Measurements from ENCODE around the gene AATF.

The AATF gene, protein sequence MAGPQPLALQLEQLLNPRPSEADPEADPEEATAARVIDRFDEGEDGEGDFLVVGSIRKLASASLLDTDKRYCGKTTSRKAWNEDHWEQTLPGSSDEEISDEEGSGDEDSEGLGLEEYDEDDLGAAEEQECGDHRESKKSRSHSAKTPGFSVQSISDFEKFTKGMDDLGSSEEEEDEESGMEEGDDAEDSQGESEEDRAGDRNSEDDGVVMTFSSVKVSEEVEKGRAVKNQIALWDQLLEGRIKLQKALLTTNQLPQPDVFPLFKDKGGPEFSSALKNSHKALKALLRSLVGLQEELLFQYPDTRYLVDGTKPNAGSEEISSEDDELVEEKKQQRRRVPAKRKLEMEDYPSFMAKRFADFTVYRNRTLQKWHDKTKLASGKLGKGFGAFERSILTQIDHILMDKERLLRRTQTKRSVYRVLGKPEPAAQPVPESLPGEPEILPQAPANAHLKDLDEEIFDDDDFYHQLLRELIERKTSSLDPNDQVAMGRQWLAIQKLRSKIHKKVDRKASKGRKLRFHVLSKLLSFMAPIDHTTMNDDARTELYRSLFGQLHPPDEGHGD

DNA sequence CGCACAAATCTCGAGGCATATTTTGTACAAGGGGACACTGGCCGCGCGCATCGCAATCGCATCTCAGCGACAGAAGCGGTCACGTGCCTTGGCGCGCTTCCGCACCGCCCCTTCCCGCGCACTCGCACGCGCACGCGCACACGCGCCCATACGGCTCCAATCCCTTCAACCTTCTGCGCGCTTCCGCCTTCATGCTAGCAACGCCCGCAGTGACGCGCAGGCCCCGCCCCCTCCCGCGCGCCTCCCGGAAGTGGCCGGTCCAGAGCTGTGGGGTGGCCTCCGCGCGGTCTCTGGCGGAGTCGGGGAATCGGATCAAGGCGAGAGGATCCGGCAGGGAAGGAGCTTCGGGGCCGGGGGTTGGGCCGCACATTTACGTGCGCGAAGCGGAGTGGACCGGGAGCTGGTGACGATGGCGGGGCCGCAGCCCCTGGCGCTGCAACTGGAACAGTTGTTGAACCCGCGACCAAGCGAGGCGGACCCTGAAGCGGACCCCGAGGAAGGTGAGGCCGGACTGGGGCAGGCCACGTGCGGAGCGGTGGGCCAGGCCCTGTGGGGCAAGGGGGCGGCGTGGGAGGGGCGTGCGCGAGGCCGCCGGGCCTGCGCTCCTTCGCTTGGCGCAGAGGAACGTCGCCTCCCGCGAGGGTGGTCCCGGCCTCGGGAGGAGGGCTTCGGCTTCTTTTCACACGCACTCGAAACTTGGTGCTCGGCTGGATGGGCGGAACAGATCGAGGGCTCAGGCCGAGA lies at the start of gene AATF:
TSS of gene AATF (plus strand) at position 238 of the 744 bp plus-strand sequence. CDS start at position 410, 172 bp downstream.
- DNase-seq (ENCODE audit: low spot score): peak; percentile 97

DNA sequence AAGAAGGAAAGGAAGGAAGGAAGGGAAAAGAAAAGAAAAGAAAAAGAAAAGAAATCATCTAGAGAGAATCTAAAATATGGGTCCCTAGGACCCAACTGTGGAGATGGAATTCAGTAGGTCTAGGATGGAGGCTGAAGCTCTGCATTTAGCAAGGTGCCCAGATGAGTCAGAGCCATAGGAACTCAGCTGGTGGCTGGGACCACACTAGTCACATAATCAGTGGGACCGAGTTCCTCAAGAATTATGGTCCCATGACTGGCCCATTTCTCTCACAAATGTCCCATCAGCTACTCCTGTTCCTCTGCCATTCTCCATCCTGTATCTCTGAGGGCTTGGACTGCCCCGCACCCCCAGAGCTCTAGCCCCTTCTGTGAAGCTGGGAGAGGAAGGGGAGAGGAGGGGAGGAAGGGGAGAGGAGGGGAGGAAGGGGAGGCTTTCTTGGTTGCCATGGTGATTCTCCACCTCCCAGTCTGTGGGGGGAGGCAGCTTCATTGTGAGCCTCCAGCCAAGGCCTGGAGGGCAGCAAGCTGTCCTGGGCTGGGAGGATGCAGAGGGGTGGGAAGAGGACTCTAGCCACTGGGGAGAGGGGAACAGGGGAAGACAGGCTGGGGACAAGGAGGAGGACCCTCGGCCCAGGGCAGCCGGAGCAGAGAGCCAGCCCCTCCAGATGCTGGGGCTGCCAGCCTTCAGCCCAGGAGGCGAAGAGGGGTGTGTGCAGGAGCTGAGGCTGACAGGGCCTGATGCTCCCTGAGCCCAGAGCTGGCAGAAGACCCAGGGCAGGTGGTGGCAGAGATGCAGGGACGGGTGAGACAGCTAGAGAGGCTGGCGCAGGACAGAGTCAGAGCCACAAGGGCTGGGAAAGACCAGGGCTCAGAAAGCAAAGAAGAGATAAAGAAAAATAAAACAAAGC lies 49.2 kb upstream of the AATF start:
- no peak for DNase-seq (ENCODE audit: low spot score)

DNA sequence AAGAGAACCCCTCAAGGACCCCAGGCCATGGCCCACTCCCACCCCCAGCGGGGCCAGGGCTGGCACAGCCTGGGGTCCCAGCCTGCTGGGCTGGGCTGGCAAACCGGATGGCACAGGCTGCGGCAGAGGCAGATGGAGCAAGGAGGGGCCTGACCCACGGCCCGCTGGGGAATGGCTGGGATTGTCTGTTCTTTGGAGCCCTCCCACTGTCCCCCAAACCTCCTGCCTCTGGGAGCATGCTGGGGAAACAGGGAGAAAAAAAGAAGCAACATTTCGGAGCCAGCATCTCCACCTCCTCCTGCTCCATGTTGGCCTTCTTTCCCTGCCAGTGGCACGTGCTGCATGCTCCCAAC lies 48.6 kb upstream of the AATF start:
- DNase-seq (ENCODE audit: low spot score): no peak

DNA sequence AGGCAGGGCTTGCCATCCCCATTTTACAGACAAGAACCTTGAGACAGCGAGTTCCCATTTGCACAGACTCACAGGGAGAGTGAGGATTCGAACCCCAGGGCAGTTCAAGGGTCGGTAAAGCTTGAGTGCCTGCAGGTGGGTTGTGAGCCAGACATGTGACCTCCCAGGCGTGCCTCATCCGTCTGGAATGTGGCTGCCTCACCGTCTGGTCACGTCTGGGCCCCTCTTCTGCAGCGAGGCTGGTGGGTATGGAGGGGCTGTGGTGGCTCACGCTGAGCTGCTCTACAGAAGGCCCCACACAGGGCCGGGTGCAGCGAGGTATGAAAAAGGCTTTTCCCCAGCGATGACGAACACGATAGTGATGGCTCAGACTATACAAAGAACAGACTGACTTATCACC lies 47.2 kb upstream of the AATF start:
- no peak for DNase-seq (ENCODE audit: low spot score)

DNA sequence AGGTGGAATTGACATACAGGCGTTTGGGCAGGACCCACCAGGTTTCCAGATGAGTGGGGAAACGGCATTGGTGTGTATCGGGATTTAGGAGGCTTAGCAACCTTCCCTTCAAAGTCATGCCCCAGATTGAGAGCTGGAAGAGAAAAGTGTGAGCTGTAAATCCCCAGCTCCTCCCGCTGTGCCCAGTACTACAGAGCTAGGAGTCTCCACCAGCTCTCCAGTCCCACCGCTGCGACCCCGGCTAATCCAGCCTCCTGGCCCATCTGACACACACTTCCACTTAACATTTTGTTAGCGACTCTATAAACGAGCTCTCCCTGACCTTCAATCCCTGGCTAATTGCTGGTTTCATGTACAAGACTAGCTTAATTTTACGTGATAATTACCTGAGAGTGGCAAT lies 41.3 kb upstream of the AATF start:
- no peak for DNase-seq (ENCODE audit: low spot score)

DNA sequence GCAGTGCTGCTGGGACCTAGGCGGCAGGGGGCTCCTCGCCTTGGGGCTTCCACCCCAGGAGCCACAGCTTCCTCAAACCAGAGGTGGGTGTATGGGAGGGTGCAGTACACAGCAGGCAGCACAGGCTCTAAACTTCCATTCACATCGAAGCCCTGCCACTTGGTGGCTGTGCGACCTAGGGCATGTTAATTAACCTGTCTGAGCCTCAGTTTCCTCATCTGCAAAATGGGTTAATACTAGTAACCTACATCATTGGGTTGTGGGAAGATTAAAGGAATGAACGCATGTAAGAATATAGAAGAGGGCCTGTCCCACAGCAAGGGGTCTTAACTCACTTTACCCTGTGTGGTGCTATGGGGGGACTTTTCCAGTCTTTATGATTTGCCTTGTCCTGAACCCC lies 38.2 kb upstream of the AATF start:
- no peak for DNase-seq (ENCODE audit: low spot score)

DNA sequence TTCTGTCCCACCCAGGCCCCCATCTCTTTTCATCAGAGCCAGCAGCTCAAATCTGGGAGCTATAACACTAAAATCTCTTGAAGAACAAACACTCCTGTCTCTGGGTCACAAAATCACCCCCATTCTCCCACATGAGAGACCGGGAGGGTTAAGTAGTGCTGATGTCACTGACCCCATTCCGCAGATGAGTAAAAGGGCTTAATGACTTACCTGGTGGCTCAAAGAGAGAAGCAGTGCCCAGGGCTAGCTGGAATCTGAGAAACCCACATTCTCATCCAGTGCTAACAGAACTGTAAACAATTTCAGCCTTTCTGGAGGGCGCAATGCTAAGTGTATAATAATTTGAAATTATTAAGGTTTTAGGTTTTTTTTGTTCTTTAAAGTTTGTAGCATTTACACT lies 37.8 kb upstream of the AATF start:
- no peak for DNase-seq (ENCODE audit: low spot score)

DNA sequence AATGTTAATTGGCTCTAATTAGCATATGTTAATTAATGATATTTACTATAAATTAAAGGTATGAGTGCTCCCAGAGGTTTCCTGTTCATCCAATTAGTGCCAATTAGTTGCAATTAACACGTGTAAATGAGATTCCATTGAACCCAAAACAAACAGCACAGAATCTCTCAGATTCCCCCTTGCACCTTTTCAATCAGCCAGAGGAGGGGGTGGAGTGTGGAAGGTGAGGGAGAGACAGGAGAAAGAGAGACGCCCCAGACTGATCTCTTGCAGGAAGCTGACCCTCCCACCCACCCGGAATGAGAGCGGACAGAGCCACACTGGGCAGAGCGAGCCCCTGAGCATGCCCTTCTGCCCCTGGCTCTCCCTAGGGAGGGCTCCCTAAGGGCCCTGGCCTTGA lies 35.6 kb upstream of the AATF start:
- no peak for DNase-seq (ENCODE audit: low spot score)

DNA sequence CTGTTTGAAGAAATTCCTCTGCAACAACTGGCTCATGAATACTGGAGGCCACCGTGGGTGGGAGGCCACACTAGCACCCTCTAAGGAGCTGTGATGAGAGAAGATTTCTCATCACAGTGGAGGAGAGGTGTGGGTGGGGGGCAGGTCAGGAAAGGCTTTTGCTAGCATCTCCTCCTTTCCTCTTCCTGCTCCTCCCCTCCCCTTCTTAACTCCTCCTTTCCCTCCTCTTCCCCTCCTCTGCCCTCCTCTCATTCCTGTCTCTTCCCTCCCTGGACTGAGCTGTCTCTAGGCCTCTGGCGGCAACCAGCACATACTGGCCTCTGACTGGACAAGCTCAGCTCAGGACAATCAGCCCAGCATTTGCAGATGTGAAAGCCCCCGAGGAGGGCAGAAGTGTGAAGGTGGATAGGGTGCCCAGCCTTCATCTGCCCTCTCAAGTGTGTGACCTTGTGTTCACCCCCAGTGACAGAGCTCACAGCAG lies 30.5 kb upstream of the AATF start:
- no peak for DNase-seq (ENCODE audit: low spot score)

DNA sequence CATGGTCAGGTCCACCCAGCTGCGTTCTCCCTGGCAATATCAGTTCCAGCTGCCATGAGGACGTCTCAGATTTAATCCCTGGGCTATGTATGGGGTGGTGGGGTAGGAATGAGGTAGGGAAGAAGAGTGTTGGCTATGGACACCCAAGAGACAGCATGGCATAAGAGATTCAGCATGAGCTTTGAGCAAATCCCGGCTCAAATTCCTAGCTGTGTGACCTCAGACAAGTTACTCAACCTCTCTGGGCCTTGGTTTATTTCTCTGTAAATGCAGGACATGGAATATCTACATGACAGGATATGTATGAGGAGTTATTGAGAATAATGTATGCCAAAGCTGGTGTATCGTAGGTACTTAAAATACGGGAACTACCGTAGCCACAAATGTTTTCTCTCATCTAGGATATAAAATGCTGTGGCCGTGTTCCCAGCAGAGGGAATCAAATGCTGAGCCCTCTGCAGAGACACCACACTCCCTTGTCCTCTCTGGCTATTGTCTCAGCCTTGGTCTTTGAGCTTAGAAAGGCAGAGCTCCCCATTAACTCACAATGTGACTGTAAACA lies 29.3 kb upstream of the AATF start:
- DNase-seq (ENCODE audit: low spot score): no peak

DNA sequence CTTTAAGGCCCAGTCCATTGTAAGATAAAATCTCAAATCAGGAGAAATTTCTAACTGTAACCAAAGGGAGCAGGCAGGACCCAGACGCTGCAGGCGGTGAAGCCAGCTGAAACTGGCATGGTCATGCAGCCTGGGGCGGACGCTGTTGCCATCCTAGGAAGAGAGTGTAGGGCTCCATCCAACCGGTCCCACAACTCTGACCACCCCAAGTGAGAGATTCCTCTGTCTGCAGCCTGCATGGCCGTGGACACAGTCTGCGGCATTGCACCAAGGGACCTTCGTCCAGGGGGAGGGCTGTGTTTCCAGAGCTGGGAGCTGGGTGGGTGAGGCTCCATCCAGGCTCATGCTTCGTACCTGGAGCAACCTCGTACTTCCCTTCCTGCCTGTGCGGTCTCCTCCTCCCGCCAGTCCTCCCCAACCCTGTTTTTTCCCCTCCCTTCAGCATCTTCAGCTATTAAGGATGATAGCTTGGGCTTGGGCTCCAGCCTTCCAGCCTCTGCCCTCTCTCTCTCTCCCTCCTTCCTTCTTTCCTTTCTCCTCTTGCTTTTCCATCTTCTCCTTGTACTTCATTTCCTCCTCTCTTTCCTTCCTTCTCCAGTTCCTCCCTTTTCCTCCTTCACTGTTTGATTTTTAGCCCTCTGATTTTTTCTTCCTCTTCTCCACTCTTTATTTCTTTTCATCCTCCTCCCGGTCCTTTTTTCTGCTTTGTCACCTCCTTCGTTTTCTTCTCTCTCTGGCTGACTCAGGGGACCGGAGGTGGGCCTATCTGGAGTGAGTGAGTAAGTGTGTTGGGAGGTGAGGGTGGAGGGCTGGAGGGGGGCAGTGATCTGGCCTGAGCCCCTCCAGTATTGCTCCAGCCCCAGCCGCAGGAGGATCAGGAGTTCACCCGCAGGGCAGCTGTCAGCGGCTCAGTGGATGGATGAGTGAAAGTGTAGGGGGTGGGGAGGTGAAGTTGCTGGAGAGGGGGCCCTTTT lies 28.4 kb upstream of the AATF start:
- DNase-seq (ENCODE audit: low spot score): no peak

DNA sequence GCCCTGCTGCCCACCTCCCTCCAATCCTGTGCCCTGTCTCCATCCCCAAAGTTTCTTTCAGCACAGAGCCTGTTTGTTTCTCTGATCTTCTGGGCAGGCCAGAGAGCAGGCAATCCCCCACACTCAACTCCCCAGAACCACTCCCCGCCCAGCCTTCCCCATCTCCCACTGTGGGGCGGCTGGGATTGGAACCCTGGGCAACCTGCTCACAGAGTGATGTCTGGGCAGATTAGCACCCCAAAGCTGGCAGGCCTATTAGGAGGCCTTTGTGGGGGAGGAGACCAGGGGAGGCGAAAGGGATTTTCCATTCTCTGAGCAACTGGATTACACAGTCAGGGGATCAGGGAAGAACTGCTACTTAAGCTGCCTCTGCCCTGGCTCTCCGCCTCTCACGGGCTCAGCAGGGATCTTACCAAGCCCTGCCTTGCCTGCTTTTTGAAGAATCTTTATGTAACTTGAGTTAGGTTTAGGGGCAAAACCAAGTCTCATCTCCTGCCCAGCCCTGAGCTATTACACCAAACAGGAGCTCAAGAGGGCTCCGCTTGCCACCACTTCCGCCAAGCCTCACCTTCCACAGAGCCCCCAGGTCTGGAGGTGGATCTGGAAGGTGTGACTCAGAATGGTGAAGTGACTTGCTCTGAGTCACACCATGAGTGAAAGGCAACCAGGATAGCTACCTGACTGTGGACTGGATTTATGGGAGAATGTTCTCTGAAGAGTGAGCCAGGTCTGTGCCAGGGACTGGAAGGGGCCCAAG lies 27.5 kb upstream of the AATF start:
- DNase-seq (ENCODE audit: low spot score): no peak

DNA sequence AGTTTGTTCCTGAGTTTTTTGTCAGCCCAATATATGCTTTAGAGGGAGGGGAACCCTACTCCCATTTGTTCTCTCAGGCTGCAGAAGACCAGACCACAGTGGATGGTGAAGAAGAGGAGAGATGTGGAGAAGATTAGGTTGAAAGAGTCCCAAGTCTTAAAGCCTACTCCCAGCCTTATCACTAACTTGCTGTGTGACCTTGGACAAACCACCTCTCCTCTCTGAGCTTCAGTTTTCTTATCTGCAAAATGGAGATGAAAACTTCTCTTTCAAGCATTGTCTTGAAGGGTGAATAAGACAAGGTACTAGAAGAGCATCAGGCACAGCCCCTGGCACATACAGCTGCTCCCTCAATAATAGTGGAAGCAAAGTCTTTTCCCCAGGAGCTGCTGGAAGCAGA lies 26.6 kb upstream of the AATF start:
- DNase-seq (ENCODE audit: low spot score): no peak

DNA sequence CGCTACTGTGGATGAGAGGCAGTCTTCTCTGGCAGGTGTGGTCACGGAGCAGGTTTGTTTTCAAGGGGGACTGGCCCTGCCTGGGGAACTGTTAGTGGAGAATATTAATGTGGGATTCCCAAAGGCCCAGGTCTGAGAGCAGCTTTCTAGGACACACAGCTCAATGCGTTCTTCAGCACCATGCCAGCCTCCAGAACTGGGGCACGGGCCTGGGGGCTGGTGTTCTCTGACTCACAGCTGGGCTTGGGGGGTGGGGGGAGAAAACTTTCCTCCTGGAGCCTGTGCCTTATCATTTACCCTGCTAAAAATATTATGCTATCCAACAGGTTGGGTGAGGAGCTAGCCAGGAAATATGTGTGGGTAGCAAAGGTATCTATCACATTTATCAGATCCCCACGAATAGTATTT lies 24.9 kb upstream of the AATF start:
- no peak for DNase-seq (ENCODE audit: low spot score)

DNA sequence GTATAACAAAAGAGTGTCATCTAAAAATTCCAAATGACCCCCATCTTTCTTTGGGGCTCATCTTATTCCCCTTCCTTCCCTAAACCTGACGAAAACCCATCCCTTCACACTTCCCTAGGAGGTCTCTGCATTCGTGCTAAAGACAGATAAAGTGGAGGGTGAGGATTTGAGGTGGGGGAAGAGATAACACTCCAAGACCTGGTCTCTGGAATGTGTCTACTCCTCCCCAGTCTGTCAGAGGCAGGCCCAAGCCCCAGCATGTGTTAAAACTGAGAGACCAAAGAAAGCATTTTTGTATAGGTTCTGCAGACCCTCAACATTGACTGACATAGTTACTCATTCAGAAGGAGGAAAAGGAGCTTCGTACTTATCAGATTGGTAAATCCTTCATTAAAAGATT lies 22.5 kb upstream of the AATF start:
- no peak for DNase-seq (ENCODE audit: low spot score)

DNA sequence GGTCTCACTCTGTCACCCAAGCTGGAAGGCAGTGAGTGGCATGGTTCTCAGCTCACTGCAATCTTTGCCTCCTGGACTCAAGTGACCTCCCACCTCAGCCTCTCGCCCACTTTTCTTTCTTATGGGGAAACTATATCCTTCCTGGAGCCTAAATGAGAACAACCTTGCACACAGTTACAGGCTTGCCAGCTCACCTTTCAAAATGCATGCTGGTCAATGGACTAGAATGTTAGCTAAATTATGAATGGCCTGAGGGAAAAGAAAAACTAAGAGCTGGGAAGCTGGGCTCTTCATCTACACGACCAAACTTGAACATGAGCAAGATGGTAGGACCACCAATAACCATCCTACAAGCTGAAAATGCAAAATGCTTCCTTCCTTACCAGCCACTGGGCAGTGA lies 22.1 kb upstream of the AATF start:
- DNase-seq (ENCODE audit: low spot score): no peak

DNA sequence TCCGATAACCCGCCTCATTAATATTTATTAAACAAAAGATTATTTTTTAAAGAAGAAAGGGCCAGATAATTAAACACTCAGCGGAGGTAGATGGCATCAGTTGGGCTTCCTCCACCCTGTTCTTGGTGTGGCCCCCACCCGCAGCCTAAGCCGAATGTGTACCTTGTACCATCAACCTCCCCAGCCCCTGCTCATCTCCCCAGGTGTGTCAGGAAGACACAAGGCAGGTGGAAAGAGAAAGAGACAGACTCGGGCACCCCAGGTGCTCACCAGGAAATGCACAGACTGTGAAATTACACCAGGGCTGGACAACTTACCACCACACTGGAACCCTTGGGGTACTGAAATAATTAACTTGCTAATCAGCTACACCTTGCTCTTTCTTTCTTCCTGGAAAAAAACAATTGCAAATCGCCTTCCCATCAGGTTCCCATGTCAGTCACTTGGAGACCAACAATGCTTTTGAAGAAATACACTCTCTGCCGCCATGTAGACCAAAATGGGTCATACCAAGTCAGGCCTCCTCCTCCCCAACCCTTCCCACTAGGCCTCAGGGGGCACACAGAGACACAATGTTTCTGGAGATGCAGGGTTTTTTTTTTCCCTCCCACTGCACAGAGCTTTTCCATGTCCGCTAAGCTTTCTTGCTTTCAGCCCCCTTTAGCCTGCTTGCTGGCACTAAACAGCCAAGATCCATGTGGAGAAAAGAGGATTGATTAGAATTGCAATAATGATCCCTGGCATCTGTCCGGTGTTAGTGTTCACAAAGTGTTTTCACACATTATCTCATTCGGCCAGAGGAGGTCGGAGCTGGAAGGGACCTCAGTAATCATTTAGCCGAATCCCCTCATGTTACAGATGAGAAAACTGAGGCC lies 20.0 kb upstream of the AATF start:
- DNase-seq (ENCODE audit: low spot score): no peak

DNA sequence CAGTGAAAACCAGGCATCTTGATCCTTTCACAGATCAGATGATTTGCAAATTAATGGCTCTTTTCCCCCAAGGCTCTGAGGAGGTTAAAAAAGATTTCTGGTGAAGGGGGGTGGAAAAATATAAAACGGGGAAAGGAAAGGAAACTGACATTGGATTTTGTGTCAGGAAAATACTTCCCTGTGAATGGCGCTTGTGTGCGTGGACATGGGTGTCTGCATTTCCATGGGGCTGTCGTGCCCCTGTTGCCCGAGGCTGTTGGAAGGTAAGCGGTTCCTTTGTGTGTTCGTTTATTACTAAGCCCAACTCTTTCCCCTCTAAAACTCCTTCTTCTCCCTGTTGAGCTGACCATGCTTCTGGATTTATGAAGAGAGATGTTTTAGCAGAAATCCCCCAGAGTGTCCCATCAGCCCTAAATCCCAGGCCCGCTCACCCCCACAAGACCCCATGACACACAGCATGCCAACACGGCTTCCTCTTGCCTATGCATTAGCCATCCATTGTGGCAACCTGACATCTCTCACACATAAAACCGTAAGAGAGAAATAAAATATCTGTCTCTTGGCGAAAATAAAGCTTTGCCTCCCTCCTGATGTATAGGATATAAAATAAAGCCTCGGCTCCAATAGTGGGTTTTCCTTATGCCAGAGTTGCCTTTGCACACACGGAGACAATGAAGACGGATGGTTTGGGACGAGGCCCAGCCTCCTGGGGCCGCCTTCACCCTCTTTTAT lies 18.7 kb upstream of the AATF start:
- no peak for DNase-seq (ENCODE audit: low spot score)

Data from NAMALWA (cell line).